AML-193 (cell line): Measurements from ENCODE around the gene LHCGR.
"Not testable (repeated sequence)": the region's sequence is repeated elsewhere in the genome, so short reads cannot be mapped to it uniquely, and the experiment has no call there.

Source experiments
- DNase-seq, 2 experiments: peaks; one replicate each; lab custom pipeline; 2025; lab: John Stamatoyannopoulos, UW

The LHCGR gene

DNA sequence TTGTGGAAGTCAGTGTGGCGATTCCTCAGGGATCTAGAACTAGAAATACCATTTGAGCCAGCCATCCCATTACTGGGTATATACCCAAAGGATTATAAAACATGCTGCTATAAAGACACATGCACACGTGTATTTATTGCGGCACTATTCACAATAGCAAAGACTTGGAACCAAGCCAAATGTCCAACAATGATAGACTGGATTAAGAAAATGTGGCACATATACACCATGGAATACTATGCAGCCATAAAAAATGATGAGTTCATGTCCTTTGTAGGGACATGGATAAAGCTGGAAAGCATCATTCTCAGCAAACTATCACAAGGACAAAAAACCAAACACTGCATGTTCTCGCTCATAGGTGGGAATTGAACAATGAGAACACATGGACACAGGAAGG lies 16.3 kb downstream of the LHCGR start:
- DNase-seq: not testable (repeated sequence)

DNA sequence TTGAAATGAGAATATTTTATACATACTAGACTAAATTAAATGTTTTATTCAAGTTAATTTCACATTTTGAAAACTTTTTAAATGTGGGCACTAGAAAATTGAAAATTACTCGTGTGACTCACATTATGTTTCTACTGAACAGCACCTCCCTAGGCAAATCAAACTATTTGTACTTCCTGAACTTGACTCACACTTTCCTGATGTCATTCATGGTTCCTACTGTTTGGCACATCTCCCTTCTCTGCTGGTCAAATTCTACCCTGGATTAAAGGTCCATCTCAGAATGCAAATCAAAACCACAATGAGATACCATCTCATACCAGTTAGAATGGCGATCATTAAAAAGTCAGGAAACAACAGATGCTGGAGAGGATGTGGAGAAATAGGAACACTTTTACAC lies 16.7 kb downstream of the LHCGR start:
- DNase-seq: no peak

DNA sequence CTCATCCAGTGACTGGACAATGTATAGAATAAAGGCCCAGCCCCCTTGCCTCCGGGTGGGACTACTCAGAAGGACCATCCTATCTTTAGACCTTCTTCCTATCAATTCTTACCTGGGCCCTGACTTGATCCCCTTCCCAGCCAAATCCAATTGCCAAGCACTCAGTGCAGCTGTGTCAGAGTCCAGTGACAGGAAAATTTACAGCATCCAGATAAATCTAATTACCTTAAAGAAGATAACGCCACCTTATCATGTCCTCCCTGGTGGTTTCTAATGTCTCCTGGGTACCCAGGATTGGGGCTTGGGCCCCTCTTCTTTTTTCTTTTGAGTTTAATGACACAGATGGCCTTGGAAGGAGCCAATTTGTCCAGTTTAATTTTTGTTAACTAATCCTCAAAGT lies 19.3 kb downstream of the LHCGR start:
- DNase-seq: no peak

DNA sequence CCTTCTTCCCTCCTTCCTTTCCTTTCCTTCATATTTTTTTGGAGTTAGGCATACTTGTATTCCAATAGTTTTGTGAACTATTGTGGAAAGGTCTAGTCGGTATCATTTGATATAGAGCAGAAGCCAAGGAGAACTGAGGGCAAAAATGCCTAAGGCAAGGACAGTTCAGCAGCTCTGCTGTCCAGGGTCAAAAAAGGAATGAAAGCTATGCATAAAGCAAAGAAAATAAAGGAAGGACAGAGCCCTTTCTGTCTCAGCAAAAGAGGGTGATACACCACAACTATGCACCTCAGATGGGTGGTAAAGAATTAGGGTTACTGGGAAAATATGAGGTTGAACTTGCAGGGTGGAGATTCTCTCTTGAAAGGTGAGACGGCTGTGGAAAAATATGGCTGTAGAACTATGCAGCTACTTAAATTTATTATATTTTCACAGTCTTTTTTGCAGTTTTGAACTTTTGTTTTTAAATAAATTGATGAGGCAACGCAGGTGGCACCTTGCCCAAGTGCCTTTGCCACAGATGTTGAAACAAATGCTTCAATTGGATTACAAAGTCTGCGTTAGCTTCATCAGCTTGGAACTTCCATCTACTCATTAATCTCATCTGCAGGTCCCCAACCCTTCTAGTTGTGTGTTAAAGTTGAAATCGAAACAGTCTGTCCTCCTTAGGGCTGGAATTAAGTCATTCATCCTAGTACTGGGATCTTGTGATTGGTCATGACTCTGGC lies 20.8 kb downstream of the LHCGR start:
- DNase-seq: no peak

DNA sequence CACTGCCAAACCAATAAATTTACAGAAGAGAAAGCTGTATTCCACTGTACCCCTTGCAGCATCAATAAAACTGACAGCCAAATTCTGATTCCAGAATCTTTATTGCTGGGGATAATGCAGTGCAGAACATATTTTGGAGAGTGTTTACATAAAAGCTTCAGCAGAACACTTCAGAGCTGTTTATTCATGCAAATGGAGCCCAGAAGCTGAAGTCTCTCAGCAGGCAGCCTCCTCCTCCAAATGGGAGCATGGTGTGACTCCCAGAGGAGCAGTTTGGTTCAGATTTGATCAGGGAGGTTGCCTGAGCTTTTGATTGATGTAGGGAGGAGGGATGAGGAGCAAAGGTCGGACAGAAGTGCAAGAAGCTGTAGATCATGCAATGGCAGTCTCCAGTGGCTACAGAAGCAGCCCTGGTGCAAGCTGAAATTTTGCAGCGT lies 22.4 kb downstream of the LHCGR start:
- no peak for DNase-seq

DNA sequence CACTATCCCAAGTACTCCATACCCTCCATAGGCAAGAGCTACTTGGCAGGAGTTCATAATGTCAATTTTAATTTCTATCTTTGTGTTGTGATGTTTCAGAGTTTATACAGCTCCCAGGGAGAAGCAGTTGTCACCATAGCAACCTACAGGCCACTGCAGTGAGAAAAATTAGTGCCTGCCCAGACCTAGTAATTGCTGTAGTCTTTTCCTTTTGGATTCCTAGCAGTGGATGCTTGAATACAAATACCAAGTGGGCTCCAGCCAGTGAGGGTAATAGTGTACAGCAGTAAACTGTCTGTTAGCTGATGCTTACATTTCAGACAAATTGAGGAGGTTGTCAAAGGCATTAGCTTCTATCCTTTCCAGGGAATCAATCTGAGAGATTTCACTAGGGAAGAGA lies 26.7 kb downstream of the LHCGR start:
- DNase-seq: no peak

DNA sequence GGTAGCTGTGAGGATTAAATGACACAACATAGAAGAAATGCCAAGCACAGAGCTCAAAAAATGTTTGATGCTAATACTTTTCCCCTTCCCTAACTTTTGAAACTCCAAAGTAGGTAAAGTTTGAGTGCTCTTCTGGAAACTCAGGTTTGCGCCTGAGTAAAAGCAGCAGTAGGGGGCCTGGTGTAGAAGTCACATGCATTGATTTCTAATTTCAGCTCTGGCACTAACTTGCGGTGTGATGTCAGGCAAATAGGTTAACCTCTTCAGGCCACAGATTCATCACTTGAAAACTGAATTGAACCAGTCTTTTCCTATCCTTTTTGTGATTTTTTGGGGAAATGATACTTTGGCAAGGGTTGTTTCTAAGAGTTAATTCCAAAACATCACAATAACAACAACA lies 27.2 kb downstream of the LHCGR start:
- no peak for DNase-seq

DNA sequence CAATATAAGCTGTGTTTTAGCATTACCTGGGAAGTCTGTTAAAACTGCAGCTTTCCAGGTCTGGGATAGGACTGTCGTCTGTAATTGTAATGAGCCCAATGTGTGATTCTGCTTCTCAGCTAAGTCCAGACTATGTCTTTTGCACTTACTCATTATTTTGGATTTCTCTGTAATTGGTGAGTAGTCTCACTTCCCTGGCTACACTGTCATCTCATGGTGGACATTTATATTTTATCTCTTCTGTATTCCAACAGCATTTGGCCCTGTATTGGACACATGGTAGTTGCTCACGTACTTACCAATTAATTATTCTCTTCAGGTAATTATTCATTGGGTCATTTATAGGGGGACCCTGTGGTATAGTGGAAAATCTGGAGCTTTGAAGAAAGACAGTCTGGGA lies 28.0 kb downstream of the LHCGR start:
- no peak for DNase-seq

DNA sequence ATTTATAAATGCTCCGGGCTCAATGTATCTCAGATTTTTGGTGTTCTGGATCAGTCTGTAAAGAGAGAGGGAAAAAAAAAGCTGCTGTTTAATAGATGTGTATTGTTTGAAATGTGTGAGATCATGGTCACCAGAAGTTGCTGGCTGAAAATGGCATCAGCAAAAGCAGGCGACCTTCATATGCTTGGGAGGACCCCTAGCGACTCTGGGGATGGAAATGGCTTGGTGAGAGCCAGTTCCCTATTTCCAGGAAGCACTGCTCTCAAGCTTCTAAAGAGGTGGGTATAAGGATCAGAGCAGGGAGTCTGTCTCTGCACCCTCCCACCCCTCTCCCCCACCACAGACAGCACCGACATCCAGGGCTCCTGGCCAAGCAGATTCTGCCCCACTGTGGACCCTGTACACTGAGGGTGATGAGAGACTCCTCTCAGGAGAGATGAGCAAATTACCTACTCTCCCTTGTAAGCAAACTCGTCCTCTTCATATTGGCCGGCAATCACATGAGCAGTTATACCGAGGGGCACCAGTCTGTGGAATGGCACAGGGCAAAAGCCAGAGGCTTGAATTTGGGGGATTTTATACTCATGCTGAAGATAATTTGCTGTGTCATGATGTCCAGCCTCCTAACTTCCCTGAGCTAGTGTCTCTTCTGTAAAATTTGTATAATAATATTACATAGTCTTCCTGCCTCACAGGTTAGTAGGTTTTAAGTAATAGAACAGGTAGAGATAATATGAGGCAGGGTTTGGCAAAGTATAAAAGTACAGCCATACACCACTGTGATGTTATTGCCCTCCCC lies 29.6 kb downstream of the LHCGR start:
- DNase-seq: no peak

DNA sequence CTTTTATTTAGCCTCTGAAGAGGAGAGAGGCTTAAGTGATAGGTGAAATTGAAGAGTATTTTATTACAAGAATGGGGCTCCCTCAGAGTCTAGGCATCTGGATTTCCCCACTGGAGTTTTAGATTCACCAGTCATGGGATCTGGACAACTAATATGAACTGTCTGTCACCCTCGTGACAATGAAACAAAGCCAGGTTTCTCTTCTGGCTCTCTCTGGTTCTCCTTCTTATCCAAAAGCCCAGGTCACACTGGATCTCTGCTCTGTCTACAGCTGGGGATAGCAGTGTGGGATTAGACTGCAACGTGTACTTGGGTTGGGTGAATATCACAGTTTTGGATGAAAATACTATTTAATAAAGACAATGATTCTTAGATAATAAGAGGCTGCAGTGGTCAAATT lies 31.2 kb downstream of the LHCGR start:
- no peak for DNase-seq

DNA sequence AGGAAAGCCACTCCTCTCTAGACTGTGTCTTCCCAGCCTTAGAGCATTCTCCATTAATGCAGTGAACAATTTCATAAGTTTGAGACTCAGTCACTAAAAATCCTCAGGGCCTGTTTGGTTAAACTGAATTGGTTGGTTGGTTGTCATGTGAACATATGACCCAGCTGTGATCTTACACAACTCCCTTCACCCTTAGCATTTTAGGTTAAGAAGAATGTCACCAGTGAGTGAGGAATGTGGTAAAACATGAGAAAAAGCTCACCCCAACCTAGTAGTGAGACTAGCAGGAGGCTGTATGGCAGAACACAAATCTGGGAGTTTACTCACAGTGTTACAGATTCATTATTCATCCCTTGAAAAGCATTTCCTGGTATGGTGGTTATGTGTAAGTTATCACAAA lies 32.4 kb downstream of the LHCGR start:
- DNase-seq: no peak

DNA sequence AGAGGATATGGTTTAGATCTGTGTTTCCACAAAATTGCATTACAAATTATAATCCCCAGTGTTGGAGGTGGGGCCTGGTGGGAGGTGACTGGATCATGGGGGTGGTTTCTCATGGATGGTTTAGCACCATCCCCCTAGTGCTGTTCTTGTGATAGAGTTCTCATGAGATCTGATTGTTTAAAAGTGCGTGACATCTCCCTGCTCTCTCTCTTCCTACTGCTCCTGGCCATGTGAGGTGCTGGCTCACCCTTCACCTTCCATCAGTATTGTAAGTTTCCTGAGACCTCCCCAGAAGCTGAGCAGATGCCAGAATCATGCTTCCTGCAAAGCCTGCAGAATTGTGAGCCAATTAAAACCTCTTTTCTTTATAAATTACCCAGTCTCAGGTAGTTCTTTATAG lies 33.1 kb downstream of the LHCGR start:
- DNase-seq: no peak

DNA sequence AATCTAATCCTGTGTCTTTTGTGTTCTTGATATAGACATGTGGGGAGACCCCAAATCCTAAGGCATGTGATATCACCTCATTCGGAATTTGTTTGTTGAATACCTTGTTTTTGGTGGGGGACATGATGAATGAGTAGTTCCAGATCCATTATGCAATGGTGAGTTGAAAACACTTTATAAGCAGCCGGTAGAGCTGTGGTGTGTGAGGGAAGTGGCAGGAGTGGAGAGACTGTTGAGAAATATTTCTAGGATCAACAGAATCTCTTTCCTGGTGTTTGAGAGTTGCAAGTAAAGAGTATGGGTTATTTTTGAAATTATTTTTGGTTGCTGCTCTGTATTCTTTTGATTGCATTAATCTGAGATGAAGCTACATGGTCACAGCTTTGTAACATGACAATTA lies 34.4 kb downstream of the LHCGR start:
- DNase-seq: no peak

DNA sequence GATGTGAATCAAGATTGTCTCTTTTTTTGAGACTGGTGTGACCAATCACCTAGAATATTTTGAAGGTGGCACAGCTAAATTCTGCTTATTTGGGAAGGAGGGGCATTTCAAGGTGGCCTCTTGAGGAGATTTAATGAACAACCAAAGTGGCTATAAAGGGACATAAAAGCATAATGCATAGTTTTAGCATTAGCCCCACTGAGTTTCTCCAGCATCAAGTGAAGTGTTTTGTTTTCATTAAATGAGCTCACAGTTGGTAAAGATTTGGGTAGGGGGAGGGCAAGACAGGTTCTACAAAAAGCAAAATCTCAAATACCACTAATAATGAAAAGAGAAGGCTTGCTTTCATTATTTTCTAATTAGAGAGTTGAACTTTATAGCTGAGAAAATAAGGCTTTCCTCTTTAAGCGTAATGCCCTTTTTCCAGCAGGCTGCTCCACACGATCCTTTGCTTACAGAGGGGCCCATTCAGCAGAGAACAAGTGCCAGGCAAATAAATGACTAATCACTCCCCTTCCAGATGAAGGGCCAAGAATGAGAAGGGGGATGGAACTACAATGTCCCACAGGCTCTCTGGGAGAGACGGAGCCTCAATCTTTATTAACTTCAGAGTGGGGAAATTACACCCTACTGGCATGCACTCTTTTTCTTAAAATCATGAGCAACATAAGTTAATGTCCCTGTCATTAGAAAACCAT lies 35.9 kb downstream of the LHCGR start:
- DNase-seq: no peak

DNA sequence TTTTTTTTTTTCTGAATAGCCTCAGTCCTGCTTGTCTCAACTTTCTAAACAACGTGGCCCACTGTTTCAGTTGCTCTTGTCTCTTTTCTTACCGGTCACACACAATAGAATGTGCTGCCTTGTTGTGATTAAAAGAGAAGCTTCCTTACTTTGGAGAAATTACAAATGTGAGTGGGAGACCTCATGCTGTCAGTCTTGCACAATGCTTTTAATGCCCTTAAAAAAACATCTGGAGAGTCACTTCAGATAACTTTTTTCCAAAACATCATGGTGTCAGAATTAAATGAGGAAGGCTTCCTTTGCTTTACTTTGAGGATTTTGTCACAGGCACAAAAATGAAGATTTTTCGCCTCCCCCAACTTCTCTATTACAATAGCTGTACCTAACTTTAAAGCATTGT lies 37.7 kb downstream of the LHCGR start:
- no peak for DNase-seq

DNA sequence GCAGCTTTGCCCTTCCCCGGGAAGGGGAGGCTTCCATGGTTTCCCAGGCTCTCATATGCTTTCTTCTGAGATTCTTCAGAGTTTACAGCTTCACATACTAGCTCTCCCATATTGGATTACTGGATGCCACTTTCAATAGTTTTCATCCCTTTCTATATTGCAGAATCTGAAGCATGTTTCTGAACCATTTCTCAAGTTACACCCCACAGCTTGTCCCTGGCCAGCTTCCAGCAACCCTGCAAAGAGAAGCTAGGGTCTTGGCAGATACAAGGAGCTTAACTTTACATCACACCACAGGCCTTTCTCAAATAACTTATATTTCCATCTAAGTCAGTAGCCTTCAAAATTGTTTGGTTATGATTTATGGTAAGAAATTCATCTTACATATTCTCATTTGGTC lies 39.6 kb downstream of the LHCGR start:
- DNase-seq: no peak

DNA sequence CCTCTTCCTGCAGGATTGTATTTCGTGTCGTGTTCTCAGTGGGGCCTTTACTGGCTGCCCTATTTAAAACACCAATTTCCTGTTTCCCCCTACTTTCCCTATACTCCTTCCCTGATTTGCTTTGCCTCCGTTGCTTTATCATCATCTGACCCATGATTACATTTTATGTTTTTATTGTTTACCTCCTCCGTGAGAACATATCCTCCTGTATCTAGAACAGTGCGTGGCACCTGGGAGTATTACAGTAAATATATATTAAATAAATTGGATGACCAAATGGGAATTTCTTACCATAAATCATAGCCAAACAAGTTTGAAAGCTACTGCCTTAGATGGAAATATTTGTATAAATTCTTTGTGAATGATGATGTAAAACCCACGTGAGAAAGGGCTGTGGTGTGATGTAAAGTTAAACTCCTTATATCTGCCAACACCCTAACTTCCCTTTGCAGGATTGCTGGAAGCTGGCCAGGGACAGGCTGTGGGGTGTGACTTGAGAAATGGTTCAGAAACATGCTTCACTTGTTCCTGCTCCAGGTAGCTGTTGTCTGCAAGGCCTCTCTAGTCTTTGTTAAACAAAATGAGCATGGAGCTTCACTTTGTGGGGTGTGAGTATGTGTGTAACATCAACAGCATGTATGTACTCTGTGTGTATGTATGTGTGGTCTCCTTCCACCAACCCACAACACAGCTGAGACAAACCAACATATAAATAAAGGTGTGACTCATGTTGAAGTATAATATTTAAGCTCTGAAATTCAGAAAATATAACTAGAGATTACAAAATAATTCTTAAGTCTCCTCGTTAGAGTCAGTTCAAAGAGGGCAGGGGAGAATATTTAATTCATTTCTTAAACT lies 40.3 kb downstream of the LHCGR start:
- no peak for DNase-seq

DNA sequence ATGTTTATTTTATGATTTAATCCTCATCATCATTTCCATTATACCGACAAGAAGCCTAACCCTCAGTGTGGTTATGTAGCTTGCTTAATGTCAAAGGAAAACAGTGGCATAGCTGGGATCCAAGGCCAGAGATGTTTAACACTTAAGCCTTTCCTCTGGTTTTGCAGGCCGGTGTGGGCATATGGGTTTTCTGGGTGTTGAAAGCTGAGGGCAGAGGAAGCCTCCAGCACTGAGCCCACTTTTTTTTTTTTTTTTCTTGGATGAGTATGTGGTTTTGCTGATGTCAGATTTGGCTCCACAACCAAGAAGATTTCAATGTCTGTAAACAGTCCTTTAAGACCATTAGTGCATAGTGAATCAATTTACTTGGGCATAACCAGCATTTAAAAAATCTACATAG lies 41.3 kb downstream of the LHCGR start:
- no peak for DNase-seq

DNA sequence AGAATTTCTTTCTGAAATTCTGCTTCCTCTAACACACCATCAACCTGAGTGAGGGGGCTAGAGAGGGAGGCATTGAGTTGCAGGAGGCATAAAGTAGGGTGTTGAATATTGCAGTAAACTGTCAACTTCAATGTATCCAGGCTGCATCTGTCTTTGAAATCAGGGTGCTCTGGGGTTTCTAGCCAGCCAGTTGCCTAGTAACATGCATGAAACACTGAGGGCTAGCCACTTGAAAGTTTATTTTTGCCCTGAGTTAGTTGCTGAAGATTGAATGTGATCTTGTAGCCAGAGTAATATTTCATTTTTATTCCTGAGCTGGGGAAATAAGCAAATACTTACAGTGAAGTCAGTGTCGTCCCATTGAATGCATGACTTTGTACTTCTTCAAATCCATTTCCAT lies 41.9 kb downstream of the LHCGR start:
- DNase-seq: no peak

DNA sequence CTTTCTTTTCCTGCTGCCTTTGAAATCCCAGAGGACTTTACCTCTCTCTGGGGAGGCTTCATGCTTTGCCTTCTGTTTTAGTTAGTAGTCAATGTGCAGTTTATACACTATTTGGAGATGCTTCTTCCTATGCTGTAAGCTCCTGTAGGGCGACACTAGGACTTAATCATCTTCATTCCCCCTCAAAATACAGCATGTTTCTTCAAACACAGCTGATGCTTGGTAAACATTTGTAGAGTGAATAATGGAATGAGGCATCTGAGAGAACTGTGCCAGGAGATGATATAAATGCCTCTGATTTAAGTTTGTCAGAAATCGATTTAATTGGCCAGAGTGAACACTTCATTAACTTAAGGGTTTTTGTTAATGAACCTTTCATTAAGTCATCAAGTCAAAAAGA lies 43.4 kb downstream of the LHCGR start:
- no peak for DNase-seq

DNA sequence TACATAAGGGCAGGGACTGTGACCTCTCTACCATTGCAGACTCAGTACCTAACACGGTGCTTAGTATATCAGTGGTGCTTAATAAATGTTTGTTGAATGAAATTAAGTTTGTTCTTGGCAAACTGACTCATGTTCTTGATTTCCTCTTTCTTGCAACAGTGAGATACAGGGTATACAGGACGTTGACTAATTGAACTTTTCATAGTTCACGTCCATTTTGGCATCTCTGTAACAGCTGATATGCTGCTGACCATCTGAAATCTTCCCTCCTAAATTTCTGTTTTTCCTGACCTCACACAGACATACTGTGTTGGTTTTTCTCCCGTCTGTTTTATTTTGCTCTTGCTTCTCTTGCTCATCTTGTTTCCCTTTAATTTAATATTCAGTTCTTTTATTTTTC lies 44.2 kb downstream of the LHCGR start:
- DNase-seq: no peak
